Right ventricle myocardium superior (tissue), 1 donor: ENCODE measurements around the gene GALNT10. TPM values are rescaled to one million over a fixed set of nuclear protein-coding genes. Genes with fewer than 3 reads are reported as not detected.

Source experiments
- ATAC-seq: fragments of 200-7000 bp; cut with Tn5 transposase; one replicate; pipeline ENCODE4 v1.9.1; 2020; ENCODE audit warnings: mild to moderate bottlenecking; ENCODE audit not compliant: poor library complexity
- DNase-seq: peaks from one replicate; pipeline ENCODE4 v3.0.0-alpha.2; 2020
- intact Hi-C: fragments of 100-400 bp; cut with DNase I; formaldehyde crosslinking; loops from one replicate; pipeline ENCODE4 v1.11.2; 2022
- total RNA-seq: library from RNA; stranded (reverse); fragmentation: NEBNext Ultra II Directional; extraction: Animal tissue kit (Norgen Biotek cat#: 25700); gene quantifications from one replicate; pipeline ENCODE4 v1.2.1, GENCODE V29; 2021
- donor health status: DM: no; HTN: yes; CAD: no; lungs with severe emphysema.

Gene GALNT10
- total RNA-seq, 1 donor from 2014 or later, result 12.3 TPM

- no peak for DNase-seq
- intact Hi-C loops, result no loop called here
- peak; percentile 49 for ATAC-seq
Measured at GRCh38 chr5:154249826-154250225, 59.3 kb downstream of the GALNT10 start.

- no peak for DNase-seq
- no peak for ATAC-seq
- intact Hi-C loops, result no loop called here
Measured at GRCh38 chr5:154251529-154251928, 61.0 kb downstream of the GALNT10 start.

- ATAC-seq, result no peak
- intact Hi-C loops, result no loop called here
- no peak for DNase-seq
Measured at GRCh38 chr5:154253807-154254206, 63.3 kb downstream of the GALNT10 start.

- no peak for ATAC-seq
- no peak for DNase-seq
- intact Hi-C loops, result no loop called here
Measured at GRCh38 chr5:154254896-154255295, 64.4 kb downstream of the GALNT10 start.

- DNase-seq (no peak), ATAC-seq (no peak)
- intact Hi-C loops, result no loop called here
Measured at GRCh38 chr5:154257046-154257445, 66.5 kb downstream of the GALNT10 start.

GRCh38 chr5:154258531-154259217, 68.1 kb downstream of the GALNT10 start:
- no peak for DNase-seq
- intact Hi-C loops, result no loop called here
- no peak for ATAC-seq

GRCh38 chr5:154260224-154260927, 69.8 kb downstream of the GALNT10 start:
- no peak for DNase-seq
- intact Hi-C loops, result no loop called here
- peak; percentile 36 for ATAC-seq

- no peak for DNase-seq
- ATAC-seq, result no peak
- intact Hi-C loops, result no loop called here
Measured at GRCh38 chr5:154262342-154262741, 71.8 kb downstream of the GALNT10 start.

GRCh38 chr5:154264549-154265196, 74.1 kb downstream of the GALNT10 start:
- DNase-seq (no peak), ATAC-seq (peak; percentile 75)
- intact Hi-C loops, result no loop called here

- intact Hi-C loops, result no loop called here
- no peak for ATAC-seq
- DNase-seq, result no peak
Measured at GRCh38 chr5:154265197-154265773, 74.8 kb downstream of the GALNT10 start.

GRCh38 chr5:154267516-154267915, 77.0 kb downstream of the GALNT10 start:
- ATAC-seq (no peak), DNase-seq (no peak)
- intact Hi-C loops, result no loop called here

- intact Hi-C loops, result no loop called here
- DNase-seq (no peak), ATAC-seq (no peak)
Measured at GRCh38 chr5:154268073-154268472, 77.5 kb downstream of the GALNT10 start.

- ATAC-seq (no peak), DNase-seq (no peak)
- intact Hi-C loops, result no loop called here
Measured at GRCh38 chr5:154269414-154269813, 78.9 kb downstream of the GALNT10 start.

GRCh38 chr5:154271466-154271865, 80.9 kb downstream of the GALNT10 start:
- no peak for ATAC-seq
- intact Hi-C loops, result no loop called here
- DNase-seq, result no peak

GRCh38 chr5:154271936-154272514, 81.5 kb downstream of the GALNT10 start:
- ATAC-seq (no peak), DNase-seq (no peak)
- intact Hi-C loops, result no loop called here

GRCh38 chr5:154273028-154273617, 82.6 kb downstream of the GALNT10 start:
- intact Hi-C loops, result no loop called here
- no peak for DNase-seq
- ATAC-seq, result peak; percentile 69

- ATAC-seq (no peak), DNase-seq (no peak)
- intact Hi-C loops, result no loop called here
Measured at GRCh38 chr5:154273963-154274827, 83.7 kb downstream of the GALNT10 start.

GRCh38 chr5:154274828-154275185, 84.3 kb downstream of the GALNT10 start:
- ATAC-seq (no peak), DNase-seq (no peak)
- intact Hi-C loops, result no loop called here
